PC-3 (cell line): ENCODE results near the gene ST6GAL1. TPM values are rescaled to one million over a fixed set of nuclear protein-coding genes. Genes with fewer than 3 reads are reported as not detected.

ENCODE experiments used
- ATAC-seq: fragments of 200-7000 bp; cut with Tn5 transposase; 2 replicates; pipeline ENCODE4 v1.9.1; 2020; ENCODE audit warnings: mild to moderate bottlenecking, moderate library complexity
- BruUV-seq: library from RNA; stranded (reverse); fragments of 400-500 nt; replicated peaks from 2 replicates; lab custom pipeline; 2021; lab: Mats Ljungman, UMichigan
- CTCF ChIA-PET: fragments of 300-600 bp; sonication (Branson Sonifier 250); formaldehyde crosslinking; loops from one replicate; lab custom pipeline; 2022; ENCODE audit warnings: antibody characterized with exemption; lab: Charles Lee
- POLR2A ChIA-PET: fragments of 300-600 bp; sonication (Branson Sonifier 250); formaldehyde crosslinking; loops from one replicate; lab custom pipeline; 2022; ENCODE audit warnings: antibody characterized with exemption; ENCODE audit not compliant: unreplicated experiment; lab: Charles Lee
- DNase-seq: peaks from one replicate; pipeline ENCODE4 v3.0.0-alpha.2; 2015
- H2AFZ ChIP-seq: fragments of 300-600 bp; sonication (generic); 2 replicates; pipeline ENCODE4 v1.6.0; 2016; ENCODE audit warnings: antibody characterized with exemption, low read length
- H3F3A ChIP-seq: fragments of 300-600 bp; sonication (generic); one replicate; pipeline ENCODE4 v1.6.0; 2017; ENCODE audit warnings: antibody characterized with exemption, low read length, control low read depth, mild to moderate bottlenecking; ENCODE audit not compliant: unreplicated experiment
- H3K27ac ChIP-seq: fragments of 300-600 bp; sonication (generic); 2 replicates; pipeline ENCODE4 v1.5.1; 2016; ENCODE audit warnings: mild to moderate bottlenecking, low read length
- H3K27me3 ChIP-seq: fragments of 300-600 bp; sonication (generic); 2 replicates; pipeline ENCODE4 v1.6.1; 2016; ENCODE audit warnings: low read length, mixed read lengths
- H3K36me3 ChIP-seq: fragments of 300-600 bp; sonication (generic); 2 replicates; pipeline ENCODE4 v1.6.1; 2016; ENCODE audit warnings: low read depth, mixed run types, low read length, mixed read lengths
- H3K4me1 ChIP-seq: fragments of 300-600 bp; sonication (generic); 2 replicates; pipeline ENCODE4 v1.5.1; 2016; ENCODE audit warnings: low read length; ENCODE audit not compliant: insufficient read depth
- H3K4me2 ChIP-seq: fragments of 300-600 bp; sonication (generic); 2 replicates; pipeline ENCODE4 v1.6.0; 2016; ENCODE audit warnings: low read length
- H3K4me3 ChIP-seq: fragments of 300-600 bp; sonication (generic); 2 replicates; pipeline ENCODE4 v1.5.1; 2016; ENCODE audit warnings: mild to moderate bottlenecking, low read length, mixed read lengths
- H3K79me2 ChIP-seq: fragments of 300-600 bp; sonication (generic); 2 replicates; pipeline ENCODE4 v1.6.1; 2017; ENCODE audit warnings: low read length, mixed read lengths
- H3K9ac ChIP-seq: fragments of 300-600 bp; sonication (generic); 2 replicates; pipeline ENCODE4 v1.6.0; 2016; ENCODE audit warnings: mild to moderate bottlenecking, low read length
- H3K9me2 ChIP-seq: fragments of 300-600 bp; sonication (generic); replicated peaks from 2 replicates; pipeline ENCODE4 v1.6.1; 2016; ENCODE audit warnings: mixed run types, low read length, mixed read lengths
- H3K9me3 ChIP-seq: fragments of 300-600 bp; sonication (generic); 2 replicates; pipeline ENCODE4 v1.6.1; 2016; ENCODE audit warnings: low read length, mixed read lengths
- H4K20me1 ChIP-seq: fragments of 300-600 bp; sonication (generic); 2 replicates; pipeline ENCODE4 v1.6.1; 2016; ENCODE audit warnings: low read length, mixed read lengths
- EZH2 ChIP-seq: fragments of 300-600 bp; sonication (generic); IDR thresholded peaks from one replicate; pipeline ENCODE4 v1.6.1; 2017; ENCODE audit warnings: antibody characterized with exemption, mild to moderate bottlenecking, low read length; ENCODE audit not compliant: unreplicated experiment
- EZH2phosphoT487 ChIP-seq: fragments of 300-600 bp; sonication (generic); IDR thresholded peaks from 2 replicates; pipeline ENCODE4 v1.6.1; 2018; ENCODE audit warnings: mild to moderate bottlenecking, antibody characterized with exemption, low read length, borderline replicate concordance
- intact Hi-C: fragments of 100-400 bp; cut with micrococcal nuclease; formaldehyde crosslinking; loops from 2 replicates; pipeline ENCODE4 v1.9.0; 2023
- total RNA-seq: library from RNA; depleted of rRNA; stranded (reverse); fragments of >200 nt; gene quantifications from 2 replicates; pipeline ENCODE4 v1.2.3, GENCODE V29; 2014
- TF ChIP-seq, protein P1 (sequence below): fragments of 300-600 bp; sonication (generic); conservative IDR thresholded peaks from 2 replicates; pipeline ENCODE4 v1.5.1; 2017; ENCODE audit warnings: antibody characterized with exemption, low read depth, mild to moderate bottlenecking, low read length

The ST6GAL1 gene
- total RNA-seq, 1 experiment from 2014 or later: 9.4 TPM

DNA sequence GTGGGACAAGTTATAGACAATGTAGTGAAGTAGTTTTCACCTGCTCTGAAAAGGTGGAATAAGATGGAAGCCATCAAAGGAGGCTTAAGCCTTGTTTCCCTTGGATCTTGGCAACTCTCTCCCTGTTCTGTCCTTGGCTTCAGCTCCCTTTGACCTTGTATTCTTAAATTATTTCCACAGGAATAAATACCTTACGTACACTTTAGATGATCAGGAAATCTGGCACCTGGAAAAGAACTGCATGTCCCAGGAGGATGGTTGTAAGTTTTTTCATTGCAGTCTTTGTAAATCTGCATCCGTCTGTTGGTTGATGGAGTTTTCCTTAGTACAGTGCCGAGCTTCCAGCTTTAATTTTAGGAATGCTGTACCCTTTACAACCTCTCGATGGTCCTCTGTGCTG lies 11.8 kb downstream of the ST6GAL1 start:
- Histone ChIP-seq H2AFZ (no peak overlapping the region), H3K4me1 (no peaks in the 10 kb centered on the region), H3K9me2 (no peaks in the 10 kb centered on the region), H3F3A (no peaks in the 10 kb centered on the region), H3K9ac (no peak overlapping the region), H3K27me3 (no peaks in the 10 kb centered on the region), H3K79me2 (no peaks in the 10 kb centered on the region), H3K4me2 (no peak overlapping the region), H3K4me3 (no peak overlapping the region), H3K27ac (no peak overlapping the region), H3K9me3 (no peaks in the 10 kb centered on the region), H3K36me3 (no peaks in the 10 kb centered on the region), H4K20me1 (no peaks in the 10 kb centered on the region)
- DNase-seq: no peak
- TF ChIP-seq EZH2phosphoT487 (no peak), EZH2 (no peak)
- TF ChIP-seq, protein P1, sequence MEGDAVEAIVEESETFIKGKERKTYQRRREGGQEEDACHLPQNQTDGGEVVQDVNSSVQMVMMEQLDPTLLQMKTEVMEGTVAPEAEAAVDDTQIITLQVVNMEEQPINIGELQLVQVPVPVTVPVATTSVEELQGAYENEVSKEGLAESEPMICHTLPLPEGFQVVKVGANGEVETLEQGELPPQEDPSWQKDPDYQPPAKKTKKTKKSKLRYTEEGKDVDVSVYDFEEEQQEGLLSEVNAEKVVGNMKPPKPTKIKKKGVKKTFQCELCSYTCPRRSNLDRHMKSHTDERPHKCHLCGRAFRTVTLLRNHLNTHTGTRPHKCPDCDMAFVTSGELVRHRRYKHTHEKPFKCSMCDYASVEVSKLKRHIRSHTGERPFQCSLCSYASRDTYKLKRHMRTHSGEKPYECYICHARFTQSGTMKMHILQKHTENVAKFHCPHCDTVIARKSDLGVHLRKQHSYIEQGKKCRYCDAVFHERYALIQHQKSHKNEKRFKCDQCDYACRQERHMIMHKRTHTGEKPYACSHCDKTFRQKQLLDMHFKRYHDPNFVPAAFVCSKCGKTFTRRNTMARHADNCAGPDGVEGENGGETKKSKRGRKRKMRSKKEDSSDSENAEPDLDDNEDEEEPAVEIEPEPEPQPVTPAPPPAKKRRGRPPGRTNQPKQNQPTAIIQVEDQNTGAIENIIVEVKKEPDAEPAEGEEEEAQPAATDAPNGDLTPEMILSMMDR: no peak
- no peak for ATAC-seq
- intact Hi-C loops: no loop called here
- ChIA-PET CTCF (no interaction called here), POLR2A (no interaction called here)
- BruUV-seq: no TSS peak

GRCh38 chr3:186945255-186945823 lies 15.0 kb downstream of the ST6GAL1 start:
- BruUV-seq: no TSS peak
- no peak overlapping the region for H3K4me2 ChIP-seq
- ChIA-PET POLR2A (no interaction called here), CTCF (no interaction called here)
- no peak for TF ChIP-seq EZH2
- TF ChIP-seq, protein P1: no peak
- no peak for TF ChIP-seq EZH2phosphoT487
- H3K4me3 ChIP-seq: no peak overlapping the region
- H3K79me2 ChIP-seq: no peaks in the 10 kb centered on the region
- H3K36me3 ChIP-seq: no peaks in the 10 kb centered on the region
- H3K9ac ChIP-seq: no peak overlapping the region
- no peaks in the 10 kb centered on the region for H3K27me3 ChIP-seq
- ATAC-seq (no peak), DNase-seq (no peak)
- H4K20me1 ChIP-seq: no peaks in the 10 kb centered on the region
- H2AFZ ChIP-seq: no peak overlapping the region
- H3K27ac ChIP-seq: no peak overlapping the region
- H3K9me2 ChIP-seq: no peaks in the 10 kb centered on the region
- H3K4me1 ChIP-seq: no peaks in the 10 kb centered on the region
- intact Hi-C loops: no loop called here
- no peaks in the 10 kb centered on the region for H3K9me3 ChIP-seq
- H3F3A ChIP-seq: no peaks in the 10 kb centered on the region

DNA sequence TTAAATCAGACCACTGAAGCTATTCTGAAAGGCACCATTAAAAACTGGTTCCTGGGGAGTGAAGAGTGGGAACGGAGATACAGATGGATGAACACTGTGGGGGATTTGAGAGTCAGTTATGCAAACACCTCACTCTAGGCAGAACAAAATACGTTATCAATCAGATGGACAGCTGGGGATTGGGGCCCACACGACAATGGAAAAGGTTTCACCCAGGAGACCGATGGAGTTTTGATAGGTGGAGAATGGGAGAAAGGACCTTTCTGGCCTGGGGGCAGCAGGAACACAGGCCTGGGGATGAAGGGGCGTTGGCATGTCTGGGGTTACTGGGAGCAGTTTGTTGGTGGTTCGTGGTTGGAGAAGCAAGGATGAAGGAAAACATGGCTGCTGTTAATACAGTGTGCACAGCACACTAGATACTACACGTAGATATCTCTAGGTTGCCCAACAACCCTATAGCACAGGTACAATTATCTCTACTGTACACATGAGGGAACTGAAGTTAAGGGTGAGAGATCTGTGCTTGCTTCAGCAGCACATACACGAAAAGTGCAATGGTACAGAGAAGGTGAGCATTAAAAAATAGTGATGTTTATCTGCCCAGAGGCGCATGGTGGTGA lies 16.5 kb downstream of the ST6GAL1 start:
- CTCF ChIA-PET: no interaction called here
- H3K27me3 ChIP-seq: no peaks in the 10 kb centered on the region
- TF ChIP-seq EZH2: no peak
- TF ChIP-seq, protein P1: no peak
- TF ChIP-seq EZH2phosphoT487: no peak
- H3K4me1 ChIP-seq: no peaks in the 10 kb centered on the region
- ATAC-seq: no peak
- H3K4me3 ChIP-seq: no peak overlapping the region
- POLR2A ChIA-PET: no interaction called here
- H3K9me3 ChIP-seq: no peaks in the 10 kb centered on the region
- intact Hi-C loops: no loop called here
- H2AFZ ChIP-seq: no peak overlapping the region
- H3F3A ChIP-seq: no peaks in the 10 kb centered on the region
- no peak overlapping the region for H3K9ac ChIP-seq
- no TSS peak for BruUV-seq
- H3K27ac ChIP-seq: no peak overlapping the region
- no peaks in the 10 kb centered on the region for H3K36me3 ChIP-seq
- H4K20me1 ChIP-seq: no peaks in the 10 kb centered on the region
- H3K79me2 ChIP-seq: no peaks in the 10 kb centered on the region
- H3K4me2 ChIP-seq: no peak overlapping the region
- no peak for DNase-seq
- no peaks in the 10 kb centered on the region for H3K9me2 ChIP-seq
